ENCODE results near the gene SELPLG.

- TF ChIP-seq CTCF (IDR thresholded peaks at IDR 0.05 in 4 of 5, conservative IDR thresholded peaks at IDR 0.05 in 1 of 5) (no peak), POLR2A (IDR thresholded peaks at IDR 0.05) (no peak)
Observed at GRCh38 chr12:108614041-108614440, 19.7 kb downstream of the SELPLG start.
